Measurements from ENCODE around the gene CCDC107.

The CCDC107 gene

GRCh38 chr9:35689542-35690293 is 31.6 kb downstream of the CCDC107 start, which contains the start of gene TPM2:
Gene TPM2, minus strand, starts transcription at chr9:35689925. Its CDS starts 108 bp downstream, at chr9:35689817.
- peak within 1 kb of the TSS; percentile 95 for H2BK120ac ChIP-seq (ENCODE audit: low read depth, low read length)
- peak within 1 kb of the TSS; percentile 67 to 86 for H3K23ac ChIP-seq (ENCODE audit: low read length in 2 of 2)
- H3K4me3 ChIP-seq (ENCODE audit: insufficient read depth in 1 of 2, low read depth in 1 of 2, low read length in 2 of 2), result peak within 1 kb of the TSS; percentile 87
- peaks cover 2% of the 10 kb centered on the region for H3K79me1 ChIP-seq (replicated peaks; ENCODE audit: low read length, poor library complexity, severe bottlenecking)
- peak within 1 kb of the TSS; percentile 52 to 90 for H2BK12ac ChIP-seq (ENCODE audit: low read length in 2 of 2)
- H3K36me3 ChIP-seq (ENCODE audit: control insufficient read depth in 1 of 2, insufficient read depth in 2 of 2, low read depth in 1 of 2, low read length in 2 of 2), result peaks cover 33 to 36% of the 10 kb centered on the region in 2 experiments
- H3K27me3 ChIP-seq (ENCODE audit: control insufficient read depth in 1 of 2, insufficient read depth in 1 of 2, low read length in 2 of 2), result no peaks in the 10 kb centered on the region
- H3K27ac ChIP-seq (ENCODE audit: low read length, poor library complexity, severe bottlenecking), result peak within 1 kb of the TSS; percentile 95
- H3K4ac ChIP-seq (ENCODE audit: low read depth in 1 of 2, low read length in 2 of 2), result peak within 1 kb of the TSS; percentile 94 to 98
- peak within 1 kb of the TSS; percentile 94 for H4K91ac ChIP-seq (ENCODE audit: low read length)
- H3K9me3 ChIP-seq (ENCODE audit: control insufficient read depth, low read length), result no peaks in the 10 kb centered on the region
- peak; percentile 86 for DNase-seq
- H3K18ac ChIP-seq (ENCODE audit: low read depth in 1 of 2, low read length in 2 of 2), result peak within 1 kb of the TSS; percentile 97
- H2BK15ac ChIP-seq (ENCODE audit: low read depth, poor library complexity, severe bottlenecking), result peak within 1 kb of the TSS; percentile 95
- H3K14ac ChIP-seq (ENCODE audit: low read length in 2 of 2), result peak within 1 kb of the TSS; percentile 48 to 98
- H4K8ac ChIP-seq (ENCODE audit: low read length), result peak within 1 kb of the TSS; percentile 95
- WGBS, result under 1% methylated on average over 57 of the region's 61 CpGs
- peak within 1 kb of the TSS; percentile 49 for H2AK5ac ChIP-seq (ENCODE audit: low read length, severe bottlenecking)
- peak within 1 kb of the TSS; percentile 97 for H2BK5ac ChIP-seq (ENCODE audit: low read depth, low read length, poor library complexity, severe bottlenecking)
- peak within 1 kb of the TSS; percentile 82 for H3K4me2 ChIP-seq (ENCODE audit: low read length, poor library complexity, severe bottlenecking)
- peak within 1 kb of the TSS; percentile 92 for H3K9ac ChIP-seq (ENCODE audit: low read length)
- H3K4me1 ChIP-seq (ENCODE audit: control insufficient read depth, insufficient read depth, low read depth, low read length), result peaks cover 35% of the 10 kb centered on the region
- H2AFZ ChIP-seq (ENCODE audit: low read depth, low read length), result peak within 1 kb of the TSS; percentile 74

GRCh38 chr9:35690294-35690613 is 32.2 kb downstream of the CCDC107 start:
- peak overlapping the region in 1 of 2 experiments; percentile 56 for H3K14ac ChIP-seq (ENCODE audit: low read length in 2 of 2)
- H3K4me3 ChIP-seq (ENCODE audit: insufficient read depth in 1 of 2, low read depth in 1 of 2, low read length in 2 of 2), result peak overlapping the region; percentile 87
- H3K27ac ChIP-seq (ENCODE audit: low read length, poor library complexity, severe bottlenecking), result peak overlapping the region; percentile 95
- peaks cover 2% of the 10 kb centered on the region for H3K79me1 ChIP-seq (replicated peaks; ENCODE audit: low read length, poor library complexity, severe bottlenecking)
- peak overlapping the region; percentile 88 for H4K91ac ChIP-seq (ENCODE audit: low read length)
- H3K23ac ChIP-seq (ENCODE audit: low read length in 2 of 2), result peak overlapping the region in 1 of 2 experiments; percentile 86
- peak overlapping the region; percentile 39 for H2BK15ac ChIP-seq (ENCODE audit: low read depth, poor library complexity, severe bottlenecking)
- H2BK12ac ChIP-seq (ENCODE audit: low read length in 2 of 2), result peak overlapping the region in 1 of 2 experiments; percentile 70
- H3K4me2 ChIP-seq (ENCODE audit: low read length, poor library complexity, severe bottlenecking), result peak overlapping the region; percentile 82
- no peaks in the 10 kb centered on the region for H3K27me3 ChIP-seq (ENCODE audit: control insufficient read depth in 1 of 2, insufficient read depth in 1 of 2, low read length in 2 of 2)
- H3K4me1 ChIP-seq (ENCODE audit: control insufficient read depth, insufficient read depth, low read depth, low read length), result peaks cover 30% of the 10 kb centered on the region
- peak overlapping the region; percentile 95 for H2BK120ac ChIP-seq (ENCODE audit: low read depth, low read length)
- H2AFZ ChIP-seq (ENCODE audit: low read depth, low read length), result peak overlapping the region; percentile 62
- peak overlapping the region; percentile 97 for H2BK5ac ChIP-seq (ENCODE audit: low read depth, low read length, poor library complexity, severe bottlenecking)
- WGBS, result 3% methylated on average over 15 of the region's 21 CpGs
- H3K4ac ChIP-seq (ENCODE audit: low read depth in 1 of 2, low read length in 2 of 2), result peak overlapping the region; percentile 89 to 94
- H3K9ac ChIP-seq (ENCODE audit: low read length), result peak overlapping the region; percentile 92
- H2AK5ac ChIP-seq (ENCODE audit: low read length, severe bottlenecking), result peak overlapping the region; percentile 17
- peak overlapping the region; percentile 93 to 96 for H3K18ac ChIP-seq (ENCODE audit: low read depth in 1 of 2, low read length in 2 of 2)
- peaks cover 28 to 31% of the 10 kb centered on the region in 2 experiments for H3K36me3 ChIP-seq (ENCODE audit: control insufficient read depth in 1 of 2, insufficient read depth in 2 of 2, low read depth in 1 of 2, low read length in 2 of 2)
- peak overlapping the region; percentile 85 for H4K8ac ChIP-seq (ENCODE audit: low read length)
- no peaks in the 10 kb centered on the region for H3K9me3 ChIP-seq (ENCODE audit: control insufficient read depth, low read length)
- no peak for DNase-seq

GRCh38 chr9:35690614-35691333 is 32.7 kb downstream of the CCDC107 start:
- Histone ChIP-seq H3K9ac (ENCODE audit: low read length) (peak overlapping the region; percentile 92), H3K4me3 (ENCODE audit: insufficient read depth in 1 of 2, low read depth in 1 of 2, low read length in 2 of 2) (peak overlapping the region; percentile 87), H2BK5ac (ENCODE audit: low read depth, low read length, poor library complexity, severe bottlenecking) (peak overlapping the region; percentile 97), H4K8ac (ENCODE audit: low read length) (peak overlapping the region; percentile 94), H3K4ac (ENCODE audit: low read depth in 1 of 2, low read length in 2 of 2) (peak overlapping the region; percentile 89 to 97), H3K18ac (ENCODE audit: low read depth in 1 of 2, low read length in 2 of 2) (peak overlapping the region; percentile 97), H2AK5ac (ENCODE audit: low read length, severe bottlenecking) (peak overlapping the region; percentile 97), H3K4me1 (ENCODE audit: control insufficient read depth, insufficient read depth, low read depth, low read length) (peaks cover 26% of the 10 kb centered on the region), H2BK120ac (ENCODE audit: low read depth, low read length) (peak overlapping the region; percentile 95), H3K23ac (ENCODE audit: low read length in 2 of 2) (peak overlapping the region in 1 of 2 experiments; percentile 85), H3K27me3 (ENCODE audit: control insufficient read depth in 1 of 2, insufficient read depth in 1 of 2, low read length in 2 of 2) (no peaks in the 10 kb centered on the region), H3K36me3 (ENCODE audit: control insufficient read depth in 1 of 2, insufficient read depth in 2 of 2, low read depth in 1 of 2, low read length in 2 of 2) (peaks cover 27 to 29% of the 10 kb centered on the region in 2 experiments), H3K14ac (ENCODE audit: low read length in 2 of 2) (peak overlapping the region in 1 of 2 experiments; percentile 94), H3K27ac (ENCODE audit: low read length, poor library complexity, severe bottlenecking) (peak overlapping the region; percentile 95), H2BK15ac (ENCODE audit: low read depth, poor library complexity, severe bottlenecking) (peak overlapping the region; percentile 96), H4K91ac (ENCODE audit: low read length) (peak overlapping the region; percentile 94), H2AFZ (ENCODE audit: low read depth, low read length) (peak overlapping the region; percentile 74), H3K4me2 (ENCODE audit: low read length, poor library complexity, severe bottlenecking) (peak overlapping the region; percentile 82), H3K79me1 (replicated peaks; ENCODE audit: low read length, poor library complexity, severe bottlenecking) (peaks cover 2% of the 10 kb centered on the region), H3K9me3 (ENCODE audit: control insufficient read depth, low read length) (no peaks in the 10 kb centered on the region), H2BK12ac (ENCODE audit: low read length in 2 of 2) (peak overlapping the region; percentile 52 to 90)
- DNase-seq, result peak; percentile 87
- WGBS, result 1% methylated on average over 49 of the region's 61 CpGs

GRCh38 chr9:35691334-35691650 is 33.2 kb downstream of the CCDC107 start:
- peak overlapping the region; percentile 82 for H3K4me2 ChIP-seq (ENCODE audit: low read length, poor library complexity, severe bottlenecking)
- H3K27ac ChIP-seq (ENCODE audit: low read length, poor library complexity, severe bottlenecking), result peak overlapping the region; percentile 94
- H2AFZ ChIP-seq (ENCODE audit: low read depth, low read length), result peak overlapping the region; percentile 73
- H3K79me1 ChIP-seq (replicated peaks; ENCODE audit: low read length, poor library complexity, severe bottlenecking), result peaks cover 4% of the 10 kb centered on the region
- peaks cover 27 to 30% of the 10 kb centered on the region in 2 experiments for H3K36me3 ChIP-seq (ENCODE audit: control insufficient read depth in 1 of 2, insufficient read depth in 2 of 2, low read depth in 1 of 2, low read length in 2 of 2)
- no peak overlapping the region for H2BK15ac ChIP-seq (ENCODE audit: low read depth, poor library complexity, severe bottlenecking)
- DNase-seq, result no peak
- H2BK120ac ChIP-seq (ENCODE audit: low read depth, low read length), result peak overlapping the region; percentile 95
- peak overlapping the region; percentile 92 for H3K9ac ChIP-seq (ENCODE audit: low read length)
- peak overlapping the region; percentile 94 for H4K8ac ChIP-seq (ENCODE audit: low read length)
- 13% methylated on average over 10 of the region's 10 CpGs for WGBS
- H3K18ac ChIP-seq (ENCODE audit: low read depth in 1 of 2, low read length in 2 of 2), result peak overlapping the region; percentile 95 to 97
- H3K4me1 ChIP-seq (ENCODE audit: control insufficient read depth, insufficient read depth, low read depth, low read length), result peaks cover 22% of the 10 kb centered on the region
- H3K27me3 ChIP-seq (ENCODE audit: control insufficient read depth in 1 of 2, insufficient read depth in 1 of 2, low read length in 2 of 2), result no peaks in the 10 kb centered on the region
- H3K4me3 ChIP-seq (ENCODE audit: insufficient read depth in 1 of 2, low read depth in 1 of 2, low read length in 2 of 2), result peak overlapping the region; percentile 87
- H2AK5ac ChIP-seq (ENCODE audit: low read length, severe bottlenecking), result peak overlapping the region; percentile 97
- peak overlapping the region in 1 of 2 experiments; percentile 85 for H3K23ac ChIP-seq (ENCODE audit: low read length in 2 of 2)
- H2BK5ac ChIP-seq (ENCODE audit: low read depth, low read length, poor library complexity, severe bottlenecking), result peak overlapping the region; percentile 97
- H3K14ac ChIP-seq (ENCODE audit: low read length in 2 of 2), result peak overlapping the region in 1 of 2 experiments; percentile 94
- H4K91ac ChIP-seq (ENCODE audit: low read length), result peak overlapping the region; percentile 94
- peak overlapping the region; percentile 73 to 97 for H3K4ac ChIP-seq (ENCODE audit: low read depth in 1 of 2, low read length in 2 of 2)
- H3K9me3 ChIP-seq (ENCODE audit: control insufficient read depth, low read length), result no peaks in the 10 kb centered on the region
- peak overlapping the region in 1 of 2 experiments; percentile 79 for H2BK12ac ChIP-seq (ENCODE audit: low read length in 2 of 2)

All from mesenchymal stem cell (in vitro differentiated cells and primary cell).